A549 (cell line): ENCODE data around the gene DRAXIN.

Experiments used
- ATOH8 ChIP-seq: fragments of 250-450 bp; sonication (Bioruptor Pico); IDR thresholded peaks from 2 replicates; pipeline ENCODE4 v1.5.0; 2020; ENCODE audit warnings: low read depth, mild to moderate bottlenecking, moderate library complexity
- CEBPB ChIP-seq, 2 experiments: fragments of >200 bp in 1 of 2; sonication (Bioruptor Twin) in 1 of 2; formaldehyde crosslinking in 1 of 2; IDR thresholded peaks; 2 replicates each; pipeline ENCODE4 v1.6.1; 2012 to 2016
- CHD2 ChIP-seq: fragments of 150-350 bp; IDR thresholded peaks from 2 replicates; pipeline ENCODE4 v1.6.1; 2014; ENCODE audit warnings: low read length; ENCODE audit not compliant: partially characterized antibody
- EHMT2 ChIP-seq: fragments of 200-600 bp; sonication (generic); IDR thresholded peaks from 2 replicates; pipeline ENCODE4 v1.6.1; 2016; ENCODE audit warnings: antibody characterized with exemption, low read depth, mild to moderate bottlenecking, moderate library complexity
- NR3C1 ChIP-seq: fragments of >200 bp; sonication (Bioruptor Twin); formaldehyde crosslinking; IDR thresholded peaks from 3 replicates; pipeline ENCODE4 v1.6.1; 2017
- POLR2A ChIP-seq: IDR thresholded peaks from 2 replicates; pipeline ENCODE4 v1.6.1; 2012; ENCODE audit warnings: mild to moderate bottlenecking, low read length

- TF ChIP-seq CHD2 (no peak), POLR2A (no peak), NR3C1 (no peak), CEBPB (IDR thresholded peaks at IDR 0.05) (no peak), EHMT2 (no peak), ATOH8 (CRISPR knock-in tag) (no peak)
These were observed 33.9 kb upstream of the DRAXIN start for GRCh38 chr1:11657654-11658053.
